Activated CD4-positive, CD25-positive, alpha-beta regulatory T cell treated with anti-CD3 and anti-CD28 coated beads, Interleukin-2, amount 50 U/mL, for 16 hours (primary cell): ENCODE results near the gene TMED4.
"Not testable (repeated sequence)": the region's sequence is repeated elsewhere in the genome, so short reads cannot be mapped to it uniquely, and the experiment has no call there.

Source experiments
- DNase-seq: peaks from one replicate; pipeline ENCODE4 v3.0.0-alpha.2; 2020; ENCODE audit warnings: low read depth, low spot score

TMED4 gene

DNA sequence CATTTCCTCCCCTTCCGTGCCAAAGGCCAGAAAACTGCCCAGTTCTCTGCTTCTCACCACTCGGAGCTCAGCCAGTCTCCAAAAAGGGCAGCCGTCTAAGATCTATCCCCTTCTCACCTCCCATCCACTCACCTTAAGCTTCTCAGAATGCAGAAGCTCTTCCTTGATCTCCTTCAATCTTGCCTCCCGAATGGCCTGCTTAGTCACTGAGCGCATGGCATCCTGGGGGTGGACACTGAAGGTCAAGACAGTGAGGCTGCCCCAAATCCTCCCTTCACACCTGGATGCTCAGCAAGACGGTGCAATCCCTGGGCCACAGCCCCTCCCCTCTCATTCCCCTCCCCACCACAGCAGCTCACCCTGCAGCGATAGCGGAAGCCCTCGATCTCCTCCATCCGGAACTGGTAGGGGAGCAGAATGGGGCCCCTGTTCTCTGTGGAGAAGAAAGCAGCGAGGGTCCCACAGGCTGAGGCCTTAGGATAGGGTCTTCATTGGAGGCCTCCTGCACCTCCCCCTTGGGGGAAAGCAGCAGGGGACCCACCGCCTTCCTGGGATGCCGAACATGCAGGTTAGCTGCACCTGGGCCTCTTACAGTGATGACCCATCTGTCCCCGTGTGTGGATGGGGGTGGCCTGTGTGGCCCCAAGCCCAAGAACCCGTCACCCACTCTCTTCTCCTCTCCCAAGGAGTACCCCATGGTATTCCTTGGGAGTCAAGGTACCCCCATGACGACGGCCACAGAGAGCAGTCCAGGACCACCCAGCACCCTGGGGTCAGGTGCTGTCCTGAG, 13.1 kb downstream of the TMED4 start:
- no peak for DNase-seq

DNA sequence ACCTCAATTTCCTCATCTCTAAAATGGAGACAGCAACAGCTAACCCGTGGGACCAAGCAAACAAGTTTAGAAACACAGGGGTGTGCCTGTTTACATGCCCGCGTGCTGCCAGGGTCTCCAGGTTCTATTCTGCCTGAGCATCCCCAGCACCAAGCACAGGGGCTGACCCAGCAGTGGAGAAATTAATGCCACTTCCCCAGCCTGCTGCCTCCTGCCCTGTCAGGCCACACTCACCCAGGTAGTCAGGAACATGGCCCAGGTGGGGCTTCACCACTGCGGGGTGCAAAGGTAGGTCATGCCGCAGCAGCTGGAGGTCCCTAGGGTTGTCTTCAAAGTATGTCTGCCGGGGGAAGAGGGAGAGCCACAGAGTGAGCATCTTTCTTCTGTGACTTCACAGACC, 14.1 kb downstream of the TMED4 start:
- DNase-seq: no peak

DNA sequence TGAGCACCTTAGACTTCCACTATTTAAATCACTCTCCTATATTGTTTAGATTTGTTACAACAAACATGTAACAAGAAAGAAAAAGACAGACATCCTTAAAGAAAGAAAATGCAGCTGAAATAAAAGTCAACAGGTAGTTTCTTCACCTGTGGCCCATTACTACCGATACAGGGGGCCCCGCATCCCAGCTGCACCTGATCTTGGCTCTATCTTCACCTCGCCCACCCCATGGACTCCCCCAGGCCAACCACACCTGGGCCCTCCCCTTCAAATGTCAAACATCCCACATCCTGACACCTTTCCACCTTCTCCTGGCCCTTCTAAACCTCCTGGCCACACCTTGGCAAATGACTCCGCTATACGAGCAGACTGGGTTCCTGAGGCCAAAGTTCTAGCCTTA, 15.4 kb downstream of the TMED4 start:
- no peak for DNase-seq

DNA sequence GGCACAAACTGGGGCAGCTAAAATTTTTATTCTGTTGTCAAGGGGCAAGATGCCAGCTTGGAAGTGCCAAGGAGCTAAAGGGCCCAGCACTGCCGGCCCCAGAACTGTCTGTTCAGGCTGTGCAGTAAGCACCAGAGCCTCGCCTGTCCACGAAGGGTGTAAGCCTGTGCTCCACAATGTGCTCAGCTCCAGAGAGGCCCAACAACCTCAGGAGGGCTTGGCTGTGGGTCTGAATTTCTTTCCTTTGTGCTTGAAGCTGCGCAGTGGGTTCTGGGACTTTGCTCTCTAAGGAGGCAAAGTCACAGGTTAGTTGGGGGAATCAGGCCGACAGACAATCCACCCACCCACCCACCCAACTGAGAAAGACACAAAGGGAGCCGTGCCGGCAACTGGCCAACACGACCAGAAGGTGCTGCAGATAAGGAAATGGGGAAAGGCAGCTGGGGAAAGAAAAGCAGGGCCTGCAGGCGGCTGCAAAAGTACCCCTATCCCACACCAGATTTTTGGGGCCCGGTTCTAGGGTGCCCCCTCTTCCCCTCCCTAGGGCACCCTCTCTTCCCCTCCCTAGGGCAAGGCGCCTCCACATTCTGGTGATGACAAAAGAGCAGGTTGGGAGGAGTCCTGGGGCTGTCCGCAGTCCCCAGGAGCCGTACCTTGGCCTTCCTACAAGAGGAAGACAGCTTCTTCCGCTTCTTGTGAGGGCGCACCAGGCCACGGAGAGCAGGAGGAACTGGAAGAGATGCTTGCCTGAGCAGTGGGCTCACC, 16.1 kb downstream of the TMED4 start:
- no peak for DNase-seq

DNA sequence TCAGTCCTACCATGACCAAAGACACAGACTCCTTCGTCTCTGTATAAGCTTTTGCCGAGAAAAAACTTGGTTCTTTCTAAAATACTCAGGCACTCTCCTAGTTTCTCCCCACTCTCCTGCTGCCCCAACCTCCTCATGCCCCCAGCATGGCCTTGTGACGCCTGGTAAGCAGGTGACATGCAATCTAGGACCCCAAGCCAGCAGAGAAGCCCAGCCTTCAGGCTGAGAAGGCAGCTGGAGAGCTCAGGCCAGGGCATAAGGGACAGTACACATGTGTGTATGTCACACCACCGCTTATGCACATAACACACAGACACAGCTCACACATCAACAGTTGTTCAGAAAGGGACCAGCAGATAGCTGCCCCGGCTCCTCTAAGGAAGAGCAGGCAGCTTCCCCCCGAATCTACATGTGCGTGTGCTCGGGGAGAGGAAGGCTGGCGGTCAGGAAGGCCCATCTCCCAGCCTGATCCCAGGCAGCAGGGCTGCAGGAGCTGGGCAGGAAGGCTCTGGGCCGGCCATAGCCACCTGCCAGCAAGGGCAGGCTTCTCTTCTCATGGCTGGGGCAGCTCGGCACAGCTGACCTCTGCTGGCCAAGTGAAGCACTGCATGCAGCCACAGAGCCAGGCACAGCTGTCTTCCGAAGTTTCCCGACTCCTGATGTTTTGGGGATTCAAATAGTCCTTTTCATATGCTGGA, 16.8 kb downstream of the TMED4 start:
- DNase-seq: peak; percentile 24

DNA sequence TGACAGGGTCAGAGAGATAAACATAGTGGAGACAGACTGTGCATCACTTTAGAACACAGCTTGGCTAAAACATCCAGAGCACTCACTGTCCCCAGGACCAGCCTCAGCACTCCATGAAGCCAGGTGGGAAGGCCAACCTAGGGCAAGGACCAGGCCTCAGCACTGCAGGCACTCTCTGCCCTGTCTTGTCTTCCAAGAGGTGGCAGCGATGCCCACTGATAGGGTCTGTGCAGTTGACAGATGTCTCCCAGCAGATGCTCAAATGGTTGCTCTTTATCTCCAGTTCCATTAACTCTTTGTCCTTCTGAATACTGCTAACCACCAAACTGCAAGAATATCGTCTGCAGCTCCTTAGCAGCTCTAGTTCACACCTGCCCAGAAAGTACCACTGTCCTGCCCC, 17.4 kb downstream of the TMED4 start:
- DNase-seq: no peak

DNA sequence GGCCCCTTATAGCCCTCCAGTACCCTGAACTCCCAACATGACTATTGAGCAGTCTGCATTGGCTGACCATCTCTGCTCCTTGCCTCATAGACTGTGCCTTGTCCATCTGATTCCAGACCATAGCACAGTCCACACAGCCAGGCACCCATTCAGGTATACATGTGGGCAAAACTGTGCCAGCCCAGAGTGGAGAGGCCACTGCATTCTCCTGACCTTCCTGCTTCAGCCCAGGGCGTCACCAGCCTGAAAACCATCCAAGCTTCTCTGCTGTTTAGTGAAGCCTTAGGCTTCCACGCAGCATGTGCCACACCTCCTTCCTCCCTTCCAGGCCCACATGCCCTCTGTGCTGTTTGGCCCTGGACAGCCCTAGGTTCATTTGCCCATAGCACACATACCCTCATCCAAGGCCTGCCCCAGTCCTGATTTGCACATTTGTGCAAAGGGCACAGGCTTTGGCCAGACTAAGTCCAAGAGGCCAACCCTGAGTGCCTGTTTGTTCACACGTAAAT, 18.8 kb downstream of the TMED4 start:
- no peak for DNase-seq

DNA sequence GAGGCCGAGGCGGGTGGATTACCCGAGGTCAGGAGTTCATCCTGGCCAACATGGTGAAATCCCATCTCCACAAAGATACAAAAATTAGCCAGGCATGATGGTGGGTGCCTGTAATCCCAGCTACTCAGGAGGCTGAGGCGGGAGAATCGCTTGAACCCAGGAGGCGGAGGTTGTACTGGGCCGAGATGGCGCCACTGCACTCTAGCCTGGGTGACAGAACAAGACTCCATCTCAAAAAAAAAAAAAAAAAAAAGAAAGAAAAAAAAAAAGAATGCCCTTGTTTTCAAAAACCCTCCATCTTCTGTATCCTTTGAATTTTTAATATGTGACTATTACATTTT, 19.4 kb downstream of the TMED4 start:
- DNase-seq: not testable (repeated sequence)

DNA sequence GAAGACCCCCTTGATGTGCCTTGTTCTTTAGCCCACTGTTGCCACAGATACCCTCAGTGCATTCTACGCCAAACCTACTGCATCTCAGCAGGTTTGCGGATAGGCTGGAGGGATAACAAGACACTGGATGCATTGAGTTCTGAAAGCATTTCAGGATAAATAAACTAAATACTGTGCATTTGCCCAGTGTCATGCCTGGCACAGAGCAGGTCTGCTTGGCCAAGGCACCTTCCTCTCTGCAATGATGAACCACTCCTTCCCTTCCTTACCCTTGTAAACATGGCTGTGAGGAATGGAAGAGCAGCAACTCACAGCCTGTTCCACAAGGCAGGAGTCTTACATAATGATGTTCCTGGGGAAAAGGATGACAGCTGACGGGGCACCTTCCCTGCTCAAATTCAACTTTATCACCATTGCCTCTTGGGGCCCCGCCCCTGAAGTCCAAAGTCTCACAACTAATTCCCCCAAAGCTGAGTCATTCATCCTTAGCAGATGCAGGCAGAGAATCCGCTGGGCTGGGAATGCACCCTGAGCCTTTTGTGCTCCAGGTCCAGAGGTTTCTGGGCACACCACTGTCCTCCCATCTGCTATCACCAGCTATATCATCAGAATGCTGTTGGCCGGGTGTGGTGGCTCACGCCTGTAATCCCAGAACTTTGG, 19.9 kb downstream of the TMED4 start:
- no peak for DNase-seq

DNA sequence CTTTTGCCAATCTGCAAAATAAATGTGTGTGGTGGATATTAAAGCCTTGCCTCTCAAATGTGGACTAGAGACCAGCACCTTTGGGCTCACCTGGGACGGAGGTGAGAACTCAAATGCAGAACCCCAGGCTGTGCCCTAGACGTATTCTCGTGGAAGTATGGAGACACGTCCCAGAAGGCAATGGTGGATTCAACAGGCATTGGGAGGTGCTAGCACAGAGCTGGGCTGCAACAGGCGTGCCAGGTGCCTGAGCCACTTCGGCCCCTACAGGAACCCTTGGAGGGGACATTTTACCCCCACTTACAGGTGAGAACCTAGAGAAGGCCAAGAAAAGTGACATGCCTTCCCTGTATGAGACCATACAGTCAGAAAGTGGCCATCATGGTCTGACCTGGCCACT, 20.6 kb downstream of the TMED4 start:
- no peak for DNase-seq

DNA sequence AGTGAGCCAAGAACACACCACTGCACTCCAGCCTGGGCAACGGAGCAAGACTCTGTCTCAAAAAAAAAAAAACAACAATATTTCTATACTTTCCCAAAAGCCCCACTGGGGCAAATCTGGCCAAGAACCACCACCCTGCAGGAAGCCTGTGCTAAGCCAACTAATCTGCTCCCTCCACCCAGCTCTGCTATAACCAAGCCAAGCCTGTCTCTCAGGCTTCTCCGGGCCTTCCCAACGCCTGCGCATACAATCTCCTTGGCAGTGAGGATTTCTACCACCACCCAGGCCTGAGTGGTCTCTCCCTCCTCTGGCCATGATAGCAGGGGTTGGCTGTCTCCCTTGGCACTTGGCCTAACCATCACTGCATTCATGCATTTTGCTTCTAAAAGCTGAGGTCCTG, 22.5 kb downstream of the TMED4 start:
- DNase-seq: no peak

DNA sequence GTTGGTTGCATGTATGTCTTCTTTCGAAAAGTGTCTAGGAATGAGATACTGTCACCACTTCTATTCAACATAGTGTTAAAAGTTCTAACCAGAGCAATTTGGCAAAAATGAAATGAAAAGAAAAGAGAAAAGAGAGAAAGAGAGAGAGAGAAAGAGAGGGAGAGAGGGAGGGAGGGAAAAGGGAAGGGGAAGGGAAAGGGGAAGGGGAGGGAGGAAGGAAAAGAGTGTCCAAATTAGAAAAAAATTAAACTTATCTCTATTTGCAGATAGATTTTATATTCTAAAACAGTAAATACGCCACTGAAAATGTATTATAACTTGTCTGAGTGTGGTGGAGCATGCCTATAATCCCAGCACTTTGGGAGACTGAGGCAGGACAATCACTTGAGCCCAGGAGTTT, 24.5 kb downstream of the TMED4 start:
- no peak for DNase-seq

DNA sequence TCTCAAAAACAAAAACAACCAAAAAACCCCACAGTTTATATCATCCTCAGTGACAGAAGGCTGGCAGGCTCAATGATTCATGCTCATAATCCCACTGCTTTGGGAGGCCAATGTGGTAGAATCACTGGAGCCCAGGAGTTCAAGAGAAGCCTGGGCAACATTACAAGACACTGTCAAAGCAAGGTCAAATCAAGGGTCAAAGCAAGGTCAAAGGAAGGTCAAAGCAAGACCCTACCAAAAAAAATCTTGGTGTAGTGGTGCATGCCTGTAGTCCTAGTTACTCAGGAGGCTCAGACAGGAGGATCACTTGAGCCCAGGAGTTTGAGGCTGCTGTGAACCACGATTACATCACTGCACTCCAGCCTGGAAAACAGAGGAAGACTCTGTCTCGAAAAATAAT, 26.7 kb downstream of the TMED4 start:
- DNase-seq: no peak

DNA sequence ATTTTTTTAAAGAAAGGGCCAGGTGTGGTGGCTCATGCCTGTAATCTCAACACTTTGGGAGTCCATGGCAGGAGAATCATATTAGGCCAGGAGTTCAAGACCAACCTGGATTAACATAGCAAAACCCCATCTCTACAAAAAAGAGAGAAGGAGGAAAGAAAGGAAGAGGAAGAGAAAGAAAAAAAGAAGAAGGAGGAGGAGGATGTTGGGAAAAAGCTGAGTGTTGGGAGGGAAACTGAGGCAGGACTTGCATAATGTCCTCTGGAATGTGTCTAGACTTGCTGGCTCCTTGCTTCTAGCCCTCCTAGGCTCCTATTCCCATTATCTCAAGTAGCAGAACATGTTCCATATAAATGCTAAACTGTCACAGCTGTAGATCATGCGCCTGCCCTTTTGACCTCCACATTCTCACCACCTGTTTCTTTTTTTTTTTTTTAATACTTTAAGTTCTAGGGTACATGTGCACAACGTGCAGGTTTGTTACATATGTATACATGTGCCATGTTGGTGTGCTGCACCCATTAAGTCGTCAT, 29.5 kb downstream of the TMED4 start:
- not testable (repeated sequence) for DNase-seq

DNA sequence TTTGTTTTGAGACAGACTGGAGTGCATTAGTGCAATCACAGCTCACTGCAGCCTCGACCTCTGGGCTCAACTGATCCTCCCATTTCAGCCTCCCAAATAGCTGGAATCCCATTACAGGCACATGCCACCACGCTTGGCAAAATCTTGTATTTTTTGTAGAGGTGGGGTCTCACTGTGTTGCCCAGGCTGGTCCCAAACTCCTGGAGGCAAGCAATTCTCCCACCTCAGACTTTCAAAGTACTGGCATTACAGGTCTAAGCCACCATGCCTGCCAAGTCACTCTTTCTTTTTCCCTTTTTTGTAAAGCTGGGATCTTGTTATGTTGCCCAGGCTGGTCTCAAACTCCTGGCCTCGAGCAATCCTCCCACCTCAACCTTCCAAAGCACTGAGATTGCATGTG, 32.6 kb downstream of the TMED4 start:
- no peak for DNase-seq

DNA sequence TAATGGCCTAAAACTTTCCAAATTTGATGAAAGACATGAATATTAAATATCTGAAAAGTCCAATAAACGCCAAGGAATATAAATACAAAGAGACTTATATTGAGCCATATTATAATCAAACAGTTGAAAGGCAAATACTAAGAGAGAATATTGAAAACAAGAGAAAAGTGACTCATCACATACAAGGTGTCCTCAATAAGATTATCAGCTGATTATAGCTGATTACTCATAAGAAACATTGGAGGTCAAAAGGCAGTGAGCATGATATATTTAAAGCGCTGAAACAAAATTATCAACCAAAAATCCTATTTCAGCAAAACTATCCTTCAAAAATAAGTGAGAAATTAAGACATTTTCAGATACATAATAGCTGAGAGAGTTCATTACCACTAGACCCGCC, 33.1 kb downstream of the TMED4 start:
- no peak for DNase-seq

DNA sequence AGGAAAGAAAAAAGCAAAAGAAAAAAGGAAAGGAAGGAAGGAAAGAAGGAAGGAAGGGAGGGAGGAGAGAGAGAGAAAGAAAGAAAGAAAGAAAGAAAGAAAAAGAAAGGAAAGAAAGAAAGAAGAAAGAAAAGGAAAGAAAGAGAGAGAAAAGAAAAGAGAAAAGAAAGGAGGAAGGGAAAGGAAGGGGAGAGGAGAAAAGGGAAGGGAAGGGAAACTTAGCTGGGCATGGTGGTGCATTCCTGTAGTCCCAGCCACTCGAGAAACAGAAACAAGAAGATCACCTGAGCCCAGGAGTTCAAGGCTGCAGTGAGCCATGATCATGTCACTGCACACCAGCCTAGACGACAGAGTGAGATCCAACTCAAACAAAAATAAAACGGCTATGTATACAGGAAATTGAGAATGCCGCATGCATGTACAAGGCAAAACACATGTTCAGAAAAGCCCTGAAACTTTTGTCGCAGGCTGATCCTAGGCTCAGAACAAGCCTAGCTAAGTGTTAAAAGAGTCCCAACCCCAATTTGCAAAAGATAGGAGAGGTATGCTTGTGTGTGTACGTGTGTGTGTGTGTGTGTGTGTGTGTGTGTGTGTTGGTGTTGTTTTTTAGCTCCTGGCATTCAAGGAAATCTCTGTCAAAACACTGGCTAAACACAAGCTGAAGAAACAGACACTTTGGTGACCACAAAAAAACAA, 34.3 kb downstream of the TMED4 start:
- no peak for DNase-seq

DNA sequence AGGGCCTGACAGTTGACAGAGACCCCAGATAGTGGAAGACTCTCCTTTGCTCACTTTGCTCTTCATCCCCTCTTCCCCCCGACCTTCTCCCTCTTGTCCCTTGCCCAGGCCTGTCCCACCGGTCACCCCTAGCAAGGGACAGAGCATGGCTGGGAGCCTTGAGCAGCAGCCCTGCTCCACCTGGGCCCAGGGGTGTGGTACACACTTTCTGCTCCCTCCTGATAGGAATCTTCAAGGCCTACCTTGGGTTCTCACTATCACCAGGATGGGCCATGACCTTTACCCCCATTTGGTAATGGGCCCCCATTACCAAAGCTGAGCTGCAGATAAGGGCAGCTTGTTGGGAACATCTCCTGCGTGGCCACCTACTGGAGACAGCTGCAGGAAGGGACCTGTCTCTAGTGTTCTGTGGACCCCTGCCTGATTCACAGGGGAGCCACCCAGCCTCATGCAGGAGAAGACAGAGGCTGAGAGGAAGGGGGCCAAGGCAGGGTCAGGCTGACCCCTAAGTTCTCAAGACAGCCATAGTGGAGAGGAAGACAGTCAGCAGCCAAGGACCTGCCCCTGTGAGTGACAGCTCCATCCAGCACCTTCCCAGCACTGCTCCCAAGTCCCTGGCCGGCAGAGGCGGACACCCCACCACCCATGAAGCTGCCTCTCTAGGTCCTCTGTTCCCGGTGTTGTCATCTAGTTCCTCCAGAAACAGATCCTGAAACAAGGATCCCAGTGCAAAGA, 40.0 kb downstream of the TMED4 start:
- no peak for DNase-seq

DNA sequence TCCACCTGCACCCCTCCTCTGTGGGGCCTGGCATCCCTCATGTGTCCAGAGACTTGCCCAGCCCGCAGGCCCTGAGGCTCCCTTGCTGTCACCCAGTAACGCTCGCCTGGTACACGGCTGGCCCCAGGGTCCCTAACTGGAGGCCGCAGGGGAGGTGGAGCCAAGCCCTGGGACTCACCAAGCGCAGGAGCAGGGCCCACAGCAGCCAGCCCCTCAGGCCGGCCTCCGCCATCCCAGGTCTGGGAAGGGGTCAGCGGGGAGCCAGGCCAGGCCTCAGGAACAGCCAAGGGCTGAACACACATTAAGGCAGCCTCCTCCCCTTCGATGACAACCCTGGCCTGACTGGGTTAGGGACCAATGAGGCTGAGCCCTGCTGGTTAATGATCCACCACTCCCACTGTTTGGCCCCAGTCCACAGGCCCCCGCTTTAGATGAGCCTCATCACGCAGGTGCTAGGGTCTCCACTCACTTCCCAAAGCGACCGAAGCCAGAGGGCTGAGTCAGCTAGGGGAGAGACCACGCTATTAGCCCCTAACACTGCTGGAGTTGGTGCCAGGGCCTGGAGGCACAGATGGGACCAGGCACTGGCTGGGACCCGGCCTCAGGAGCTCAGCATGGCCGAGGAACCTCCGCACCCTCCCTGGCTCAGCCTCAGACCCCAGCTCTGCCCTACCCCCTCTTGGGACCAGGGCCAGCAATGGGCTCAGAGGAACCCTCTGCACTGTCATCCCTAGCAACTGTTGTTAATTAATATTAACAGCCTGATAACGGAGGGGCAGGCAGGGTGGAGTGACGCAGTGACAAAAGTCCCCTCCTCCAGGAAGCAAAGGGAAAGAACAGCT, 40.8 kb downstream of the TMED4 start, which contains the start of gene NPC1L1:
NPC1L1 (minus strand) TSS at position 303 of the 842 bp plus-strand sequence; CDS start at position 232, 71 bp downstream.
- DNase-seq: no peak
